ENCODE data around the gene BRD7. TPM values are rescaled to one million over a fixed set of nuclear protein-coding genes. Genes with fewer than 3 reads are reported as not detected.

BRD7 gene
- total RNA-seq, 4 donors from 2014 or later: 53.1 to 62.0 (median 56.2) TPM

DNA sequence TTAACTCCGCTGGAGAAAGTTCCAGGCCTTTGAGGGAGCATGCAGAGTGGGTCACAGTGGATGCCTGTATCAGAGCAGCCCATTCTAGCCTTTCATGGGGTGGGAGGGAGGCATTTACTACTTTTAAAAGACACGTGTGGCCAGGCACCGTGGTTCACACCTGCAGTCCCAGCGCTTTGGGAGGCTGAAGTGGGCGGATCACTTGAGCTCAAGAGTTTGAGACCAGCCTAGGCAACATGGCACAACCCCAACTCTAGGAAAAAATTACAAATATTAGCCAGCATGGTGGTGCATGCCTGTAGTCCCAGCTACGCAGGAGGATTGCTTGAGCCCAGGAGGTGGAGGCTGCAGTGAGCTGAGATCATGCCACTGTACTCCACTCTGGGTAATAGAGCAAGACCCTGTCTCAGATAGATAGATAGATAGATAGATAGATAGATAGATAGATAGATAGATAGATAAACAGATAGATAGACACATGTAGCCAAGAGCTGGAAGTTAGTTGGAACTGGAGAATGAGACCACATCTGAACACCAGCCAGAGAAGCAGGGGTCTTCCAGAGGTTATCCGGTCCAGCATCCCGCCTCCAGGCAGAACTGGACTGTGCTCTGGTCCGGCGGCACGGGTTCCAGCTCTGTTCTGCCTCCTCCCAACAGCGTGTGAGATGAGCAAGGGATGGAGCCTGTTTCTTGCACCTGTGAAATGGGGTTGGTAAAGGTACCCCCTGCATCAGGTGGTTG is 98.8 kb downstream of the BRD7 start:
- H3K9me3 ChIP-seq: no peaks in the 10 kb centered on the region
- H3K4me1 ChIP-seq: peaks cover 25% of the 10 kb centered on the region
- no peaks in the 10 kb centered on the region for H3K36me3 ChIP-seq
- DNase-seq (ENCODE audit: low spot score in 2 of 2): no peak
- no peak overlapping the region for H3K4me3 ChIP-seq
- WGBS: 88% methylated on average over 12 of the region's 12 CpGs
- H3K27ac ChIP-seq: no peak overlapping the region
- TF ChIP-seq CTCF (IDR thresholded peaks at IDR 0.05): no peak
- TF ChIP-seq POLR2A (IDR thresholded peaks at IDR 0.05): no peak
- TF ChIP-seq EP300 (IDR thresholded peaks at IDR 0.05): no peak
- TF ChIP-seq POLR2AphosphoS5 (IDR thresholded peaks at IDR 0.05): no peak
- H3K27me3 ChIP-seq: no peaks in the 10 kb centered on the region

DNA sequence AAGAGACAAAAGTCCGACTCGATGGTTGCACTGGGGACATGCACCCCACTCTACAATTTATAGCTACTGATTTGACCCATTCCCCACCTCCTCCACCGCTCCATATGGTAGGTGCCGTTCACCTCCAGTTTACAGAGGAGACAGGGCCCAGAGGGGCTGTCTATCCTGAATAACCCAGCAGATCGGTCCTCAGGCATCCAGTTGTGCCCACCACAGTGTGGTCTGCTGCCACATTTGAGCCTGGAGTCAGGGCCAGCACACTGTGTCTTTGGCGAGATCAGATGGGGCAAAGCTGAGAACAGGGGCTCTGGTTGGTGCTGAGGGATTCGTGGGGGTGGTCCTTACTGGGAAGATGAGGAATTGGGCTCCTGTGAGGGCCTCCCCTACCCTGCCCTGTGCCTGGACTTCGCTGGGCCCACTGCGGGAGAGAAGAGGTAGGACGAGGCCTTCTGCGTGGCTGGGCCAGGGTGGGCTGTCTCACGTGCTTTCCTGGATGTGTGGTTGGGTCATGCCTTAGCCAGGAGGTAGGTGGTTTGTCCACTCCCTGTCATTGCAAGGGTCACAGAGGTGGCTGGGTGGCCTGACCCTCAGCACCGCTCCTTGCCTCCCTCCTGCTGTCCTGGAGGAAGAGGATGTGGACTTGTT is 99.6 kb downstream of the BRD7 start:
- H3K4me1 ChIP-seq: peaks cover 25% of the 10 kb centered on the region

DNA sequence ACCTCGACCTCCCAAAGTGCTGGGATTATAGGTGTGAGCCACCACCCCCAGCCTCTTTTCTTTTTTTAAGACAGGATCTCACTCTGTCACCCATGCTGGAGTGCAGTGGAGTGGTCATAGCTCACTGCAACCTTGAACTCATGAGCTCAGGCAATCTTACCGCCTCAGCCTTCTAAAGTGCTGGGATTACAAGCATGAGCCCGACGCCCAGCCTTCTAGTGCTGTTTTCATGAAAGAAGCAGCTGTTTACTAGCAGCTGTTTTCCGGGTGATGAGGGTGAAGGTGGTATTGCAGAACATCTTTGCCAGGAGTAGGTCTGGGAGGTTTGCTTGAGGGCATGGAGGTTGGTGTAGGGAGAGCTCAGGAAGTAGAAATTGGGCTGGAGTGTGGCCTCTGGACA is 100.4 kb downstream of the BRD7 start:
- Histone ChIP-seq H3K4me1 (peaks cover 21% of the 10 kb centered on the region), H3K27ac (no peak overlapping the region), H3K27me3 (no peaks in the 10 kb centered on the region), H3K36me3 (no peaks in the 10 kb centered on the region), H3K4me3 (no peak overlapping the region), H3K9me3 (no peaks in the 10 kb centered on the region)
- TF ChIP-seq POLR2A (IDR thresholded peaks at IDR 0.05): no peak
- TF ChIP-seq EP300 (IDR thresholded peaks at IDR 0.05): no peak
- TF ChIP-seq POLR2AphosphoS5 (IDR thresholded peaks at IDR 0.05): no peak
- no peak for TF ChIP-seq CTCF (IDR thresholded peaks at IDR 0.05)
- WGBS: 87% methylated on average over 5 of the region's 5 CpGs
- no peak for DNase-seq (ENCODE audit: low spot score in 2 of 2)

More for the DNA sequence above, 99.6 kb downstream of the BRD7 start:
- H3K27me3 ChIP-seq: no peaks in the 10 kb centered on the region
- DNase-seq (ENCODE audit: low spot score in 2 of 2): peak in 1 of 2 donors; percentile 60
- no peak overlapping the region for H3K4me3 ChIP-seq
- no peaks in the 10 kb centered on the region for H3K9me3 ChIP-seq
- H3K36me3 ChIP-seq: no peaks in the 10 kb centered on the region
- no peak overlapping the region for H3K27ac ChIP-seq
- TF ChIP-seq POLR2A (IDR thresholded peaks at IDR 0.05): no peak
- TF ChIP-seq CTCF (IDR thresholded peaks at IDR 0.05): no peak
- no peak for TF ChIP-seq EP300 (IDR thresholded peaks at IDR 0.05)
- no peak for TF ChIP-seq POLR2AphosphoS5 (IDR thresholded peaks at IDR 0.05)
- WGBS: 85% methylated on average over 6 of the region's 13 CpGs

- Histone ChIP-seq H3K9me3 (no peaks in the 10 kb centered on the region), H3K4me3 (peak overlapping the region; percentile 35), H3K4me1 (peaks cover 19% of the 10 kb centered on the region), H3K36me3 (no peaks in the 10 kb centered on the region), H3K27ac (peak overlapping the region; percentile 45), H3K27me3 (no peaks in the 10 kb centered on the region)
- no peak for TF ChIP-seq POLR2AphosphoS5 (IDR thresholded peaks at IDR 0.05)
- TF ChIP-seq EP300 (IDR thresholded peaks at IDR 0.05): no peak
- no peak for TF ChIP-seq CTCF (IDR thresholded peaks at IDR 0.05)
- TF ChIP-seq POLR2A (IDR thresholded peaks at IDR 0.05): no peak
- 47% methylated on average over 3 of the region's 3 CpGs for WGBS
- DNase-seq (ENCODE audit: low spot score in 2 of 2): no peak
These were observed 101.1 kb downstream of the BRD7 start for GRCh38 chr16:50267651-50268050.

- DNase-seq (ENCODE audit: low spot score in 2 of 2): no peak
- Histone ChIP-seq H3K27me3 (no peaks in the 10 kb centered on the region), H3K9me3 (no peaks in the 10 kb centered on the region), H3K4me3 (peak overlapping the region; percentile 35), H3K4me1 (peaks cover 19% of the 10 kb centered on the region), H3K36me3 (no peaks in the 10 kb centered on the region), H3K27ac (peak overlapping the region; percentile 45)
- 76% methylated on average over 8 of the region's 8 CpGs for WGBS
- TF ChIP-seq POLR2AphosphoS5 (IDR thresholded peaks at IDR 0.05): no peak
- no peak for TF ChIP-seq EP300 (IDR thresholded peaks at IDR 0.05)
- TF ChIP-seq CTCF (IDR thresholded peaks at IDR 0.05): no peak
- no peak for TF ChIP-seq POLR2A (IDR thresholded peaks at IDR 0.05)
These were observed 101.6 kb downstream of the BRD7 start for GRCh38 chr16:50267151-50267631.
